ENCODE data around the gene PCID2.

GRCh38 chr13:113208421-113209335 lies at the start of gene PCID2:
- peak; percentile 84 for TF ChIP-seq POLR2AphosphoS5 (IDR thresholded peaks at IDR 0.05; ENCODE audit: low read depth, low read length)
- TF ChIP-seq SIN3A (IDR thresholded peaks at IDR 0.05; ENCODE audit: borderline replicate concordance, insufficient read depth, low read depth, low read length), result peak; percentile 79; the same call in 1 of the 2 replicates
- TF ChIP-seq CTCF (IDR thresholded peaks at IDR 0.05), result no peak
